Karpas-422 (cell line): ENCODE results near the gene PPARA. TPM values are rescaled to one million over a fixed set of nuclear protein-coding genes. Genes with fewer than 3 reads are reported as not detected.

Experiments
- DNase-seq: peaks from one replicate; pipeline ENCODE4 v3.0.0-alpha.2; 2015
- H2AFZ ChIP-seq: fragments of 200-600 bp; sonication (generic); 2 replicates; pipeline ENCODE4 v1.6.1; 2014; ENCODE audit warnings: antibody characterized with exemption, low read length, mixed read lengths
- H3K27ac ChIP-seq: fragments of 200-600 bp; sonication (generic); 2 replicates; pipeline ENCODE4 v1.5.1; 2014; ENCODE audit warnings: mild to moderate bottlenecking, low read length, moderate library complexity
- H3K27me3 ChIP-seq: fragments of 200-600 bp; sonication (generic); 2 replicates; pipeline ENCODE4 v1.6.1; 2014; ENCODE audit warnings: low read length, mixed read lengths
- H3K36me3 ChIP-seq: fragments of 200-600 bp; sonication (generic); 2 replicates; pipeline ENCODE4 v1.6.1; 2014; ENCODE audit warnings: low read length, mixed read lengths; ENCODE audit not compliant: insufficient read depth
- H3K4me1 ChIP-seq: fragments of 200-600 bp; sonication (generic); 2 replicates; pipeline ENCODE4 v1.6.1; 2014; ENCODE audit warnings: mild to moderate bottlenecking, low read length, mixed read lengths
- H3K4me2 ChIP-seq: fragments of 200-600 bp; sonication (generic); 2 replicates; pipeline ENCODE4 v1.6.1; 2014; ENCODE audit warnings: low read length, low read depth, mild to moderate bottlenecking; ENCODE audit not compliant: poor library complexity, severe bottlenecking
- H3K4me3 ChIP-seq: fragments of 200-600 bp; sonication (generic); 2 replicates; pipeline ENCODE4 v1.5.1; 2014; ENCODE audit warnings: mild to moderate bottlenecking, antibody characterized with exemption, low read length, mixed read lengths
- H3K79me2 ChIP-seq: fragments of 200-600 bp; sonication (generic); 2 replicates; pipeline ENCODE4 v1.6.1; 2014; ENCODE audit warnings: mild to moderate bottlenecking, low read length, mixed read lengths
- H3K9ac ChIP-seq: fragments of 200-600 bp; sonication (generic); 2 replicates; pipeline ENCODE4 v1.6.0; 2014; ENCODE audit warnings: low read length
- H3K9me2 ChIP-seq: fragments of 200-600 bp; sonication (generic), shearing (Covaris generic); replicated peaks from 2 replicates; pipeline ENCODE4 v1.6.0; 2014; ENCODE audit warnings: mild to moderate bottlenecking, low read length, moderate library complexity; ENCODE audit not compliant: insufficient read depth
- H3K9me3 ChIP-seq: fragments of 300-700, 200-600 bp; sonication (generic); 2 replicates; pipeline ENCODE4 v1.6.1; 2014; ENCODE audit warnings: low read length, mixed read lengths
- H4K20me1 ChIP-seq: fragments of 200-600 bp; sonication (generic); 2 replicates; pipeline ENCODE4 v1.6.1; 2014; ENCODE audit warnings: mild to moderate bottlenecking, antibody characterized with exemption, low read length, low read depth; ENCODE audit not compliant: insufficient read depth
- total RNA-seq: library from RNA; depleted of rRNA; stranded (reverse); fragments of >200 nt; shearing (Covaris generic); gene quantifications from 2 replicates; pipeline ENCODE4 v1.2.3, GENCODE V29; 2014; ENCODE audit warnings: low replicate concordance

Gene PPARA
- total RNA-seq, 1 experiment from 2014 or later, result 23.5 TPM

DNA sequence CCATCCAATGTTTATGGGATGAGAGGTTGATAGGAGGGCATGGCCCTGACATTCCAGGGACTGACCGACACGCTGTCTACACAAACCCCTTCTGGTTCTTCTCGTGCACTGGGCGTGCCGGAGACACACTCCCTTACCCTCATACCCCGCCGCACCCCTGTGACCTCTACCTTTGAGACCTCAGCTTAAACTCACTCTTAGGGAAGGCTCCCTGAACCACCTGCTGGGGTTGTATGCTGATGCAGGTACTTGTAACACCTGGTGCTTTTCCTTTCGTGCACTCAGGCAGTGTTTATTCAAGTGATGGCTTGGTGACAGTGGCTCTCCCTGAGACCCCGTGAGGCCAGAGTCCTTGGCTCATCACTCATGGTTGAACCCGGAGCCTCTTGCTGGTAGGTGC lies 12.0 kb downstream of the PPARA start:
- Histone ChIP-seq H3K27ac (no peak overlapping the region), H3K9me2 (no peaks in the 10 kb centered on the region), H3K9me3 (no peaks in the 10 kb centered on the region), H3K79me2 (peaks cover 24% of the 10 kb centered on the region), H3K4me2 (no peak overlapping the region), H2AFZ (no peak overlapping the region), H4K20me1 (no peaks in the 10 kb centered on the region), H3K9ac (no peak overlapping the region), H3K36me3 (peaks cover 7% of the 10 kb centered on the region; the same call in 1 of the 2 replicates), H3K27me3 (no peaks in the 10 kb centered on the region), H3K4me1 (no peaks in the 10 kb centered on the region), H3K4me3 (no peak overlapping the region)
- DNase-seq, result no peak

DNA sequence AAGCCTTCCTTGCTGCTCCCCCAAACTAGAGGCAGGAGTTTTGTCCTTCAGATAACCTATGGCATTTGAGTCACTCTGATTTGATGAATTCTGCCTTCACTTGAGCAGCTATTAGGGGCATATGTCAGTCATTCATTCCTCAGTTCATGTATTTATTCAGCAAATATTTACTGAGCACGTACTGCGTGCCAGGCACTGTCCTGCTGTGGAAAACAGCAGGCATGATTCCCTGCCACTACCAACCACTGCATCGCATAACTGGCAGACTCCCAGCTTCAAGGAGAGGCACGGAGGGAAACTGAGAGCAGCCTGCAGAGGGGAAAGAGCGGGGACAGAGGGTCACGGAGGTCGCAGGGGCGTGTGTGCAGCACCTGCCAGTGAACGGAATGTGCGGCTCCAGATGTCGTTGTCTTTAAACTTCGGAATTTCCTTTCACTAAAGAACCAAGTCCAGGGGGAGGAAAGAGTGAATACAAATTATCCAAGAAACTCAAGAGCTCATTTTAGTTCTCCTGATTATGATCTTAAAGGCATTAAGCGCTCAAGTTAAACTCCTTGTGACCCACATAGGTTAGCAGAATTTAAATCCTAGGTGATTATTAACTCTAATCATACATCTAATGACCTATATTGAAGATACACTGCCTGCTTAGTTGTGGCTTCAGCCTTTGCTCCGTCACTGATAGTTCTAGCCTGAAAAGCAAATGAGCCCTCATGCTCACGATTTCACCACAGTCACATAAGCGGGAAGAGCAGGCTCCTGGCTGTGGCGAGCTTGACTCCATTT lies 12.6 kb downstream of the PPARA start:
- peaks cover 7% of the 10 kb centered on the region; the same call in 1 of the 2 replicates for H3K36me3 ChIP-seq
- DNase-seq, result no peak
- H3K79me2 ChIP-seq, result peaks cover 19% of the 10 kb centered on the region
- no peaks in the 10 kb centered on the region for H3K9me3 ChIP-seq
- H3K27ac ChIP-seq, result no peak overlapping the region
- H3K4me2 ChIP-seq, result no peak overlapping the region
- no peak overlapping the region for H2AFZ ChIP-seq
- no peak overlapping the region for H3K4me3 ChIP-seq
- H3K9me2 ChIP-seq, result no peaks in the 10 kb centered on the region
- H4K20me1 ChIP-seq, result no peaks in the 10 kb centered on the region
- no peaks in the 10 kb centered on the region for H3K4me1 ChIP-seq
- H3K9ac ChIP-seq, result no peak overlapping the region
- H3K27me3 ChIP-seq, result no peaks in the 10 kb centered on the region

DNA sequence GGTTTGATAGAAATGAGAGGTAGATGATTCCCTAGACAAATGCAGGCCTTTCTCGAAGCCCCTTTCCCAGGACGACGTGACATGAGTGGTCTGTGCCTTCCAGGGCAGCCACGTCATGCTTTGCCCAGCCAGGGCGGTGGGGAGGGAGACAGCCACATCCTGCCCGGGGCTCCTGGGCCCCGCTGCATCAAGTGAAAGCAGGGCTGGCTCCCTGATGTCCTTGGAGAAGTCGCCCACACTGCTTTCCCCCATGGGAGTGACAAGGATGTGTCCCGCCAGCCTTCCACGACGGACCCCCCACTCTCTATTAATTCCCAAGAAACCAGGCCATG lies 13.2 kb downstream of the PPARA start:
- Histone ChIP-seq H3K4me2 (no peak overlapping the region), H3K4me3 (no peak overlapping the region), H4K20me1 (no peaks in the 10 kb centered on the region), H3K27me3 (no peaks in the 10 kb centered on the region), H3K79me2 (peaks cover 17% of the 10 kb centered on the region), H3K27ac (no peak overlapping the region), H3K9me3 (no peaks in the 10 kb centered on the region), H3K9me2 (no peaks in the 10 kb centered on the region), H3K4me1 (no peaks in the 10 kb centered on the region), H2AFZ (no peak overlapping the region), H3K9ac (no peak overlapping the region), H3K36me3 (peaks cover 5% of the 10 kb centered on the region; the same call in 1 of the 2 replicates)
- no peak for DNase-seq

DNA sequence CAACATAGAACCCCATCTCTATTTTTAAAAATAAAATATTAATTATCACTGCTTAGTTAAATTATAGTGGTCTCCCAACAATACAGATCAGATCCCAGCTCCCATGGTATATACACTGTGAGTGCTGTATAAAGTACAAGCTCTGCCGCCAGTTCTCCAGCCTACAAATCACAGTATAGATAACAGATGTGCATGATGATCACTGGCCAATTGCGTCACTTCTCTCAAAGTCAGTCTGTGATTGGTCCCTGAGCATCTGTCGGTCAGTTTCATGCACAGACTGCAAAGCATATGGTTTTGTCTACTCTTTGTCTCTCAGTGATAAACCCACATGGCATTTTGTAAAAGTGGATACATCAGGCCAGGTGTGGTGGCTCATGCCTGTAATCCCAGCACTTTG lies 15.7 kb downstream of the PPARA start:
- H3K79me2 ChIP-seq, result peaks cover 24% of the 10 kb centered on the region
- peak; percentile 63 for DNase-seq
- H3K9me3 ChIP-seq, result no peaks in the 10 kb centered on the region
- H3K9me2 ChIP-seq, result no peaks in the 10 kb centered on the region
- no peak overlapping the region for H3K27ac ChIP-seq
- no peak overlapping the region for H3K9ac ChIP-seq
- no peak overlapping the region for H2AFZ ChIP-seq
- H3K36me3 ChIP-seq, result 0 out of 2 replicates have a peak, but pooled peaks cover 3% of the 10 kb centered on the region
- no peaks in the 10 kb centered on the region for H4K20me1 ChIP-seq
- H3K4me2 ChIP-seq, result no peak overlapping the region
- H3K4me3 ChIP-seq, result no peak overlapping the region
- H3K27me3 ChIP-seq, result no peaks in the 10 kb centered on the region
- H3K4me1 ChIP-seq, result no peaks in the 10 kb centered on the region

DNA sequence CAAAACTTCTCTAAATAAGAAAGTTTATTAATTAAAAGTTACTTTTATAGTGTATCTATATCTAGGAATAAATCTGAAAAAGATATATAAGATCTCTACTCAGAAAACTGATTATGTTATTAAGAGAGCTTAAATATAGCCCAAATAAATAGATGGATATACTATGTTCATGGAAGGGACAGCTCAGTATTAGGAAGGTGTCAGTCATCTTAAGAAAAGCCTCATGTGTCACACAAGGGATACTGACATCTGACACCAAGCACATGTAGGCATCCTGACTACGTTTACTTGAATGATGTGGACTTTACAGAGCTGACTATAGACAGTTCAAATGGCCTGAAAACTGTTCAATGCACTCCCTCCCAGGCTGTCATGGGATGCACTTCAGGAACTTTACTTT lies 19.3 kb downstream of the PPARA start:
- no peaks in the 10 kb centered on the region for H4K20me1 ChIP-seq
- H2AFZ ChIP-seq, result no peak overlapping the region
- H3K36me3 ChIP-seq, result 0 out of 2 replicates have a peak, but pooled peaks cover under 1% of the 10 kb centered on the region
- H3K9me3 ChIP-seq, result no peaks in the 10 kb centered on the region
- DNase-seq, result no peak
- H3K4me3 ChIP-seq, result no peak overlapping the region
- peaks cover 26% of the 10 kb centered on the region for H3K79me2 ChIP-seq
- H3K4me1 ChIP-seq, result no peaks in the 10 kb centered on the region
- H3K4me2 ChIP-seq, result no peak overlapping the region
- H3K27ac ChIP-seq, result no peak overlapping the region
- no peaks in the 10 kb centered on the region for H3K9me2 ChIP-seq
- no peak overlapping the region for H3K9ac ChIP-seq
- H3K27me3 ChIP-seq, result no peaks in the 10 kb centered on the region

DNA sequence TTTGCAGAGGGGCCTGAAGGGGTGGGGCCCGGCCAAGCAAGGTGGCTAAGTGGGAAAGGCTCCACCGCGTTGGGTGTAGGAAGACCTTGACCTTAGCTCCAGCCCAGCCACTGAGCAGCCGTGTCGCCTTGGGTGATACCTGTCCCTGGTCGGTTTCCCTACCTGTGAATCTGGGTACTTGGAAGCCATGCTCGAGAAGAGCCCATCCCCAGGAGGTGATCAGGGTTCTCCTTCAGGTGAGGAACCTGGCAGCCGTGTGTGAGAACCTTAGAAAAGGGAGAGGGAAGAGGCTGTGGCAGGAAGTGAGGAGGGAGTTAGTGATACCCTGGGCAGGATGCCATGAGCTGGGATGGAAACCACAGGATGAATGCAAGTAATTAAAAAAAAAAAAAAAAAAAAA lies 21.6 kb downstream of the PPARA start:
- Histone ChIP-seq H3K79me2 (peaks cover 28% of the 10 kb centered on the region), H4K20me1 (no peaks in the 10 kb centered on the region), H2AFZ (no peak overlapping the region), H3K9me2 (no peaks in the 10 kb centered on the region), H3K4me1 (no peaks in the 10 kb centered on the region), H3K36me3 (no peaks in the 10 kb centered on the region), H3K9ac (no peak overlapping the region), H3K4me2 (no peak overlapping the region), H3K27ac (no peak overlapping the region), H3K4me3 (no peak overlapping the region), H3K9me3 (no peaks in the 10 kb centered on the region), H3K27me3 (no peaks in the 10 kb centered on the region)
- no peak for DNase-seq

DNA sequence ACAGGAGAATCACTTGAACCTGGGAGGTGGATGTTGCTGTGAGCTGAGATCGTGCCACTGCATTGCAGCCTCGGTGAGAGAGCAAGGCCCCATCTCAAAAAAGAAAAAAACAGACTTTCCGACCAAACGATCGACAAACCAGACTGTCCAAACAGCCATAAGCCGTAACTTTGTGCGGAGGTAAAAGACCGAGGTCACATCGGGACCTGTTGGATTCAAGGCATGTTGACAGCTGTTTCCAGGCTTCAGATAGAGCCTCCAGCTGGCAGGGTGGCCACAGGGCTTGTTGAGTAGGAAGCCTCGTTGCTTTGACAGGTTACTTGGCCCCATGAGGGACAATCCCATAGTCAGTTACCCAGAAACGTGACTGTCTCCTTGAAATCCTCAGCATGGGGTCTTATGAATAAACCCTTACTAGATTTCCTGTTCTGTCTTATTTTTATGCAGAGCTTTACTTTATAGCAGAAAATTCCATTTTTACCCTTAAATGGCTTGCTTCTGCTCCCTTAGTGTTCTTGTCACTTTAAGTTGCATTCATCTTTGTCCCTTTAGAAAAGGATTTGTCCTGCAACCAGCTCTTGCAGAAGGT lies 22.3 kb downstream of the PPARA start:
- DNase-seq, result no peak
- Histone ChIP-seq H3K36me3 (0 out of 2 replicates have a peak, but pooled peaks cover 4% of the 10 kb centered on the region), H3K4me3 (no peak overlapping the region), H3K9ac (no peak overlapping the region), H3K79me2 (peaks cover 28% of the 10 kb centered on the region), H3K4me2 (no peak overlapping the region), H3K9me3 (no peaks in the 10 kb centered on the region), H3K27me3 (no peaks in the 10 kb centered on the region), H2AFZ (no peak overlapping the region), H3K4me1 (no peaks in the 10 kb centered on the region), H3K9me2 (no peaks in the 10 kb centered on the region), H4K20me1 (no peaks in the 10 kb centered on the region), H3K27ac (no peak overlapping the region)

DNA sequence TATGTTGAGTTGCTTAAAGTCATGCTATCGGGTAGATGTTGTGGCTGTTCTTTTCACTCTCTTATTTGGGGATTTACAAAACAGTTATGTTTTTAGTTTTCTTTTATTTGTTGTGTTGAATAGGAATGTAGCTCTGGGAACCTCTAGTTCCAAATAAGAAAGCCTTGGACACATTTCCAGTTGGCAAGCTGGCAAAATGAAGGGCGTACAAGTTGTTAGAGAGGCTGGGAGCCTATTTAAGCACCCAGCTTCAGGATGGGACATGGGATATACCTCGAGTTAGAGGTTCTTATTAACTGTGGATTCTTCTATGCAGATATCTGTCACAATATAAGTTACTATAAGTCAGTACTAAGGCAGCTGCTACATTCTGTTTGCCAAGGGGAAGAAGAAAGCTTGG lies 22.8 kb downstream of the PPARA start:
- Histone ChIP-seq H3K36me3 (peaks cover 8% of the 10 kb centered on the region; the same call in 1 of the 2 replicates), H4K20me1 (no peaks in the 10 kb centered on the region), H3K4me1 (no peaks in the 10 kb centered on the region), H3K9me3 (no peaks in the 10 kb centered on the region; the same call in 1 of the 2 replicates), H3K79me2 (peaks cover 28% of the 10 kb centered on the region), H3K27me3 (no peaks in the 10 kb centered on the region), H3K4me2 (no peak overlapping the region), H3K4me3 (no peak overlapping the region), H3K9me2 (no peaks in the 10 kb centered on the region), H3K9ac (no peak overlapping the region), H3K27ac (no peak overlapping the region), H2AFZ (no peak overlapping the region)
- no peak for DNase-seq
